Measurements from ENCODE around the gene IQSEC1.

IQSEC1 gene

GRCh38 chr3:12906916-12907290 lies 166.3 kb downstream of the IQSEC1 start:
- DNase-seq (ENCODE audit: extremely low read depth, low read depth) = no peak
- TF ChIP-seq CTCF (IDR thresholded peaks at IDR 0.05; ENCODE audit: low read depth, low read length) = no peak

GRCh38 chr3:12906141-12906915 lies 166.9 kb downstream of the IQSEC1 start:
- no peak for TF ChIP-seq CTCF (IDR thresholded peaks at IDR 0.05; ENCODE audit: low read depth, low read length)
- DNase-seq (ENCODE audit: extremely low read depth, low read depth) = no peak

- no peak for TF ChIP-seq CTCF (IDR thresholded peaks at IDR 0.05; ENCODE audit: low read depth, low read length)
- no peak for DNase-seq (ENCODE audit: extremely low read depth, low read depth)
Measured at GRCh38 chr3:12905316-12906071, 167.7 kb downstream of the IQSEC1 start.

- no peak for DNase-seq (ENCODE audit: extremely low read depth, low read depth)
- TF ChIP-seq CTCF (IDR thresholded peaks at IDR 0.05; ENCODE audit: low read depth, low read length) = no peak
Measured at GRCh38 chr3:12904951-12905315, 168.3 kb downstream of the IQSEC1 start.

- DNase-seq (ENCODE audit: extremely low read depth, low read depth) = no peak
- no peak for TF ChIP-seq CTCF (IDR thresholded peaks at IDR 0.05; ENCODE audit: low read depth, low read length)
Measured at GRCh38 chr3:12903881-12904280, 169.3 kb downstream of the IQSEC1 start.

GRCh38 chr3:12903000-12903800 lies 170.0 kb downstream of the IQSEC1 start:
- TF ChIP-seq CTCF (IDR thresholded peaks at IDR 0.05; ENCODE audit: low read depth, low read length) = no peak
- DNase-seq (ENCODE audit: extremely low read depth, low read depth) = no peak

Measured in AG09319 (cell line).